SIG-M5 treated with dmso at 0.1 percent for 504 hours (cell line): ENCODE results near the gene HDAC4.

Source experiments
- DNase-seq: peaks from one replicate; lab custom pipeline; 2025; ENCODE audit not compliant: unreplicated experiment; lab: John Stamatoyannopoulos, UW

The HDAC4 gene

GRCh38 chr2:239194731-239195317 is 206.0 kb downstream of the HDAC4 start:
- DNase-seq, result no peak

DNA sequence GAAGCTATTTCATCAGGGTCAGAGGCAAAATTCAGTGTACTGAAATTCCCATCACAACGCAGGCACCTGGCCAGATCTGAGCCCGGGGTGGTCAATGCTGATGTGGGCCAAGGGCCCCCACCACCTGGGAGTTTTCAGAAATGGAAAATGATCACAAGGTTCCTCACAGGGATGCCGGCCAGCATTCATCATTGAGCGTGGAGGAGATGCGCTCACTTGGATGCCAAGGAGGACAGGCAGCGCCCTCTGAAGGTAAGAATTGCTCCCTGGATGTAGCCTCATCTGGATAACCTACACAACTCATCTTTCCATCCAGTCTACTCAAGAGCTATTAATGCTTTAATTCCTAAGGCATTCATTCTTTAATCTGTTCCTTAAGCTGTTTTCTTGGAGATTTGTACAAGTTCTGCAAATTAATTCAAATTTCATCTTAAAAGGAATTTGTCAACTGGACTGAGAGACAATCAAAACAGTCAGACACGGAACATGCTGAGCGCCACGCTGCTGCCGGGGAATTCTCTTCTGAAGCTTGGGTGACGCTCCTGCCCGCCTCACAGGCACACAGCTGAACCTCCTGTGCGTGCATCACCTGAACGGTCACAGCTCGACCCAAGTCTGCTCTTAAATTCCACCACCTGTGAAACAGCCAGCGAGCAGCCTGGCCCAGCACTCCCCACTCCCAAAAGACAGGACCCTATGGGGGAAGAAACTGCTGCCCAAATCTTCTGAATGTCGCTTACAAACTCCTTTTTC is 206.7 kb downstream of the HDAC4 start:
- no peak for DNase-seq

DNA sequence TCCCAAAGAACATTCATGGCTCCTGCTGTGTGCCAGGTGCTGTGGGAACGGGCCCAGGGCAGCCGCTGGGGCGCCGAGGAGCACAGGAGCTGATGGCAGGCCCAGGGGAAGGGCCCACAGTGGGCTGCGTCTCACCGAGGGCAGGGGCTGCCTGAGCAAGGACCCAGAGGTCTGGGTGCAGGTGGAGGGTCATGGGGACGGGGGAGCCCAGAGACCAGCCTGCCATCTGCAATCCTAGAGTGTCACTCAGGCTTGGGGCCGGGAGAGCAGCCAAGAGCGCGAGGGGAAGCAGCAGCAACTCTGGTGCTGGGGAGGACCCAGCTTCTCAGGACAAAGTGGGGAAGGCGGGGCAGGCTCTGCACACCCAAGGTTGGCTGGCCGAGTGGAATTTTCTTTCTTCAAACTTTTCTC is 207.4 kb downstream of the HDAC4 start:
- DNase-seq, result no peak

GRCh38 chr2:239192975-239193374 is 207.8 kb downstream of the HDAC4 start:
- no peak for DNase-seq

- no peak for DNase-seq
Measured at GRCh38 chr2:239192456-239192855, 208.4 kb downstream of the HDAC4 start.

DNA sequence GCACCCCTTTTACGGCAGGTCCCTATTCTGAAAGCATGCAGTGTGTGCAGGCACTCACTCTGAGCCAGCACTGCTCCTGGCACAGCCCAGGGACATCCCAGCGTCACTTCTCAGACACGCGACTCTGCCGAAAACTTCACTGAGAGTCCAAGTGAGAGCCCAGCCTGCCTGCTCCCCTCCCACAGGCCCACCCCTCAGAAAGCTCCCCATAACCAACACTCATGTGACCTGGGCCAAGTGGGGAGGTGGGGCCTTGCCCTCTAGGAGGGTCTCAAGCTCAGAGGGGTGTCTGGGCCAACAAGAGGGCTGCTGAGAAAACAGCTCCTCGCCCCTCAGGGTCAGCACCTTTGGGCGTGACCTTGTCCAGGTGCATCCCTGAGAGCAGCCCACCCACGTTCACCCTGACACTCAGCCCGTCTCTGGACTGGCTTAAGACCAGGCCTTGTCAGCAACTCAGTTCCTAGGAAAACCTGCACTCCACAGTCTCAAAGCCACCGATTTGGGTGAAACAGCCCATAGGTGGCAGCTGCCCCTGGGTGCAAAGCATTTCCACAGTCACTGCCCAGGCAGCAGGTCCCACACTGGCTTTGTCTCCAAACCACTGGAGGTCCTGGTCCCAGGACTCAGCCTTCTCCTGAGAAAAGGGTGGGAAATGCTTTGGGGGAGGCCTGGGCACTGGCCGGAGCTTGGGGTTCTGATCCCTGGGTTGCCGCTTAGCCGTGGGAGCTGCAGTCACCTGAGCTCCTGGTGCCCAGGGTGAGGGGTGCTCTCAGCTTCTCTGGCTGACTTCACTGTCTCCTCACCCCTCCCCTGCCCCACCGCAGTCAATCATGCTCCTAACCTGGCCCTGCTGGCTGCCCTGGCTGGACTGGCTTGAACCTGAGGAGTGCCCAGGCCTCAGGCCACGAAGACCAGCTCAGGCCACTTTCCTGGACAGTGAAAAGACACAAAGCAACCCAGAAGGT is 209.6 kb downstream of the HDAC4 start:
- DNase-seq, result no peak

DNA sequence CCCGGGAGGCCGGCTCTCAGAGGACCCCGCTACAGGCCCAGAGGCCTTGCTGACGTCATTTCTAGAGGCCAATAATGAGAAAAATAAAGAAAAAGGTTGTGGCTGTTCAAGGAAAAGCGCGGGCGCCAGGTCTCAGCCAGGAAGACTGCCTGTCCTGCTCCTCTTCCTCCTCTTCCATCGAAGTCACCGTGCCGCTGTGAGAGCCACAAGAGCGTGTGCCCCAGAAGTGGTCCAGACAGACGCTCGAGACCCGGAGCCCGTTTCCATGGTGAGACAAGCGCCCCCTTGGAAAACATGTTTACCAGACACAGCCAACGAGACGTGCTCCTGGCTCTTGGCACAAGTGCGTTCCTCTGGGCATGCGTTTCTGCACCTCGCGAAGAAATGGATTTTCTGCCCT is 210.5 kb downstream of the HDAC4 start:
- DNase-seq, result no peak

DNA sequence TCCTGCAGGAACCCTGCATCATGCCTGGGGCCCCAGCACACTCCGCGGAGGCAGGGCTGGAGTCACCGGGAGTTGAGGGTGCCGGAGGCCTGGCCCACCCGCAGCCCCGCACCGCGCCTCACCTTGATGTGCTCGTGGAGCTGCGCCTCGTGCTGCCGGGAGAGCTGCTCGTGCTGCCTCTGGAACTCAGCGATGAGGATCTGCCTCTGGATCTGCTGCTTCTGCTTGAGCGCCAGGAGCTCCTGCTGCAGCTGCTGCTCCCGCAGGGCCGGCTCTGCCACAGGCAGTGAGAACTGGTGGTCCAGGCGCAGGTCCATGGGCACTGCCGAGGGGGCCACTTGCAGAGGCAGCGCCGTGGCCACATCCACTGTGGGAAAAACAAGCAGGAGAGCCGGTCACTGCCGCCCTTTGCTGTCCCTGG is 211.1 kb downstream of the HDAC4 start:
- no peak for DNase-seq

GRCh38 chr2:239188536-239188935 is 212.3 kb downstream of the HDAC4 start:
- DNase-seq, result no peak

- no peak for DNase-seq
Measured at GRCh38 chr2:239187464-239188253, 213.2 kb downstream of the HDAC4 start.

- no peak for DNase-seq
Measured at GRCh38 chr2:239186516-239187357, 214.1 kb downstream of the HDAC4 start.

DNA sequence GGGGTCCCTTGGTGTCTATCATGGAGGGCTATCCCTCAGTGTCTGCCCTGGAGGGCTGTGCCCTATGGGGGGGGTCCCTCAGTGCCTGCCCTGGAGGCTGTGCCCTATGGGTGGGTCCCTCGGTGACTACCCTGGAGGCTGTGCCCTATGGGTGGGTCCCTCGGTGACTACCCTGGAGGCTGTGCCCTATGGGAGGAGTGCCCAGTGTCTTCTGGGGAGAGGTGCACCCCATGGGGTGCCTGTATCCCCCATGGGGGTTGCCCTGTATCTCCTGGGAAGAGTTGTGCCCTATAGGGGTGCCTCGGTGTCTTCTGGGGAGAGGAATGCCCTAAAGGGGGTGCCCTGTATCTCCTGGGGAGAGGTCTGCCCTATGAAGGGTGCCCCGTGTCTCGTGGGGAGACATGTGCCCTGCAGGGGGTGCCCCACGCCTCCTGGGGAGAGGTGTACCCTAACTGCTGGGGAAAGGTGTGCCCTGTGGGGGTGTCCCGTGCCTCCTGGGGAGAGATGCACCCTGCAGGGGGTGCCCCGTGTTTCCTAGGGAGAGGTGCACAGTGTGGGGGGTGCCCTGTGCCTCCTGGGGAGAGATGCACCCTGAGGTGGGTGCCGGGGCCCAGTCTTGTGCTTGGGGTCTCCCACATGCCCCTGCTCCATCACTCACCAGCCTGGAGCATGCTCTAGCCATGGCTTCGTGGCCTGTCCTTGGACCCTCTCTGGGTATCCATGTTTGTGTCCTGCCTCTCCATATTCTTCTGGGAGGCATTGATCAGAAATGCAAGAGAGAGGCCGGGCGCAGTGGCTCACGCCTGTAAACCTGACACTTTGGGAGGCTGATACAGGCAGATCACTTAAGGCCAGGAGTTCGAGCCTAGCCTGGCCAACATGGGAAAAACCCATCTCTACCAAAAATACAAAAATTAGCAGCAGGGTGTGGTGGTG is 215.6 kb downstream of the HDAC4 start:
- DNase-seq, result no peak

DNA sequence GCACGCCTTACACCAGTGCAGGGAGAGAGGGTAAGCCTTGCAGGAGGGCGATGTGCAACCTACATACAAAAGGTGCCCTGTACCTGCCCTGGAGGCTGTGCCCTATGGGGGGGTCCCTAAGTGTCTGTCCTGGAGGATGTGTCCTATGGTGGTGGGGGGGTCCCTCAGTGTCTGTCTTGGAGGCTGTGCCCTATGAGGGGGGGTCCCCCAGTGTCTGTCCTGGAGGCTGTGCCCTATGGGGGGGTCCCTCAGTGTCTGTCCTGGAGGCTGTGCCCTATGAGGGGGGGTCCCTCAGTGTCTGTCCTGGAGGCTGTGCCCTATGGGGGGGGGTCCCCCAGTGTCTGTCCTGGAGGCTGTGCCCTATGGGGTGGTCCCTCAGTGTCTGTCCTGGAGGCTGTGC is 216.6 kb downstream of the HDAC4 start:
- no peak for DNase-seq

DNA sequence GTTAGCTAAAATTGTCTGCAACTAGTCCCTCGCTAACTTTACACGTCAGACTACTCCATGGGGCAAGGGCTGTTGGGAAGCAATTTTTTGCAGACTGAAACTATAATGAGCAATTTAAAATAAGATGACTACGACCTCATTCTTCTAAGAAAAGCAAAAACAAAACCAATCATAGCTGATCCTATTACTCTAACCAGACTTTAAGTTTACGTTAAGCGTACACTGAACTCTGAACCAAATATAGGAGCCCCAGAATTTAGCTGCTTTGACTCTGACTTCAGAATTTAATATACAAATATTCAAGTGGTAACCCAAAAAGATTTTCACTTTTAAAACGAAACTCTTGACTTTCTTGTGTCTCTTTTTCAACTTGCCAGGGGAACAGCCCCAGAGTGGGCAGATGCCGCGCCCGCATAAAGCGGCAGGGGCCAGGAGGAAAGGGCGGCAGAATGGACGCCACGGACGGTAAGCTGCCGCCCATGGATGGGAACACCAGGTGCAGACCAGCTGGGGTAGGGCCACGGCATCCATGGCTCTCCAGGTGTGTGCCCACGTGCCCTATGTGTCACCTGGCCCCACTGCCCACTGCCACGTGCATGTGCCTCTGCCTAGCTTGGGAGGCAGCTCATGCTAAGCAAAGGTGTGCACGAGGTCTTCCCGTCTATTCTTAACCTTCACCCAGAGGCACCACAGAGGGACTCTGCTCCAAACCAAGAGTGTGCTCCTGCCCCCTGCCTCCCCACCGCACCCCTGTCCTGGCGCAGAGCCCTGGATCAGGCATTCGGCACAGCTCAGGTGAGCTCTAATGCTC is 217.6 kb downstream of the HDAC4 start:
- DNase-seq, result no peak

DNA sequence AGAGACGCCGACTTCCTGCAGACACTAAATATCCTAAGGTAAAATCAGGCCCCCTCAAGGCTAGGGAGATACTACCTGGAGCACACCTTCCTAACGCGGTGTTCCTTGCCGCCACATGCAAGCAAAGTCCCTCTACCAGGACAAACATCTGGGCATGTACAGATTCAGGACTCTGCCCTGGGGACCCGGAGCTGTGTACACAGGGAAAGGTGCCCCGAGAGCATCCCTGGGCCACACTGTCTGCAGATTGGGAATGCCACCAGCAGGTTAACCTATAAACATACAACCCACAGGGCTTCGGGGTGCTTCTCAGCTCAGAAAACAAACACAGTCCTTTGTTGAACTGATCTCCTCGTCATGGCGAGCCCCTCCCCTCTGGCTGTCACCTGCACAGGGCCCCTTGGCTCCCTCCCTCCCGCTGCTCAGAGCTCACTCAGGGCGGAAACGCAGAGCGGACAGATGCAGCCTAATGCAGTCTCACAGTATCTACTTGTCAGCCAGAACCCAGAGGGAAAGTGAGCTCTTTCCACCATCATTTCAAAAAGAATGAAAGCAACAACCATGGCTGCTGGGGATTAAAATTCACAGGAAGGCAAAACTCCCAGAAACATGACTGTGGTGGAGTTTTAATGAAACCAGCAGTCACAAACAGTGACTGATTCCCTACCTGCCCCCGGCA is 218.8 kb downstream of the HDAC4 start:
- DNase-seq, result no peak

GRCh38 chr2:239181074-239181902 is 219.5 kb downstream of the HDAC4 start:
- no peak for DNase-seq
